ENCODE results near the gene BRIP1.

BRIP1 gene

GRCh38 chr17:61783556-61784304, 79.6 kb downstream of the BRIP1 start:
- no peaks in the 10 kb centered on the region for H4K20me1 ChIP-seq (ENCODE audit: insufficient read depth)
- no peak overlapping the region for H3K27ac ChIP-seq
- no peak overlapping the region for H3K4me2 ChIP-seq
- no peaks in the 10 kb centered on the region for H3K79me2 ChIP-seq (ENCODE audit: insufficient read depth, low read depth)
- H3K9ac ChIP-seq, result no peak overlapping the region
- no peak for TF ChIP-seq CTCF (conservative IDR thresholded peaks at IDR 0.05; ENCODE audit: low read depth, low read length)
- H3K4me3 ChIP-seq (IDR thresholded peaks at IDR 0.05; ENCODE audit: insufficient read depth, low read depth, low read length), result no peak overlapping the region
- H3K27me3 ChIP-seq (ENCODE audit: insufficient read depth, low read depth), result no peaks in the 10 kb centered on the region
- no peaks in the 10 kb centered on the region for H3K4me1 ChIP-seq (ENCODE audit: low read depth, poor library complexity, severe bottlenecking)
- no peak overlapping the region for H2AFZ ChIP-seq (ENCODE audit: low read depth)
- no peaks in the 10 kb centered on the region for H3K36me3 ChIP-seq (ENCODE audit: insufficient read depth)

- Histone ChIP-seq H2AFZ (ENCODE audit: low read depth) (no peak overlapping the region), H3K27me3 (ENCODE audit: insufficient read depth, low read depth) (no peaks in the 10 kb centered on the region), H3K4me3 (IDR thresholded peaks at IDR 0.05; ENCODE audit: insufficient read depth, low read depth, low read length) (no peak overlapping the region), H3K4me2 (no peak overlapping the region), H3K27ac (no peak overlapping the region), H3K79me2 (ENCODE audit: insufficient read depth, low read depth) (no peaks in the 10 kb centered on the region), H3K4me1 (ENCODE audit: low read depth, poor library complexity, severe bottlenecking) (no peaks in the 10 kb centered on the region), H3K9ac (no peak overlapping the region), H3K36me3 (ENCODE audit: insufficient read depth) (no peaks in the 10 kb centered on the region), H4K20me1 (ENCODE audit: insufficient read depth) (no peaks in the 10 kb centered on the region)
- no peak for TF ChIP-seq CTCF (conservative IDR thresholded peaks at IDR 0.05; ENCODE audit: low read depth, low read length)
Observed at GRCh38 chr17:61783120-61783519, 80.2 kb downstream of the BRIP1 start.

- H3K4me2 ChIP-seq, result no peak overlapping the region
- no peaks in the 10 kb centered on the region for H3K36me3 ChIP-seq (ENCODE audit: insufficient read depth)
- no peak overlapping the region for H3K9ac ChIP-seq
- H3K4me1 ChIP-seq (ENCODE audit: low read depth, poor library complexity, severe bottlenecking), result no peaks in the 10 kb centered on the region
- no peak overlapping the region for H3K27ac ChIP-seq
- H3K27me3 ChIP-seq (ENCODE audit: insufficient read depth, low read depth), result no peaks in the 10 kb centered on the region
- no peak overlapping the region for H2AFZ ChIP-seq (ENCODE audit: low read depth)
- no peaks in the 10 kb centered on the region for H3K79me2 ChIP-seq (ENCODE audit: insufficient read depth, low read depth)
- TF ChIP-seq CTCF (conservative IDR thresholded peaks at IDR 0.05; ENCODE audit: low read depth, low read length), result no peak
- H3K4me3 ChIP-seq (IDR thresholded peaks at IDR 0.05; ENCODE audit: insufficient read depth, low read depth, low read length), result no peak overlapping the region
- H4K20me1 ChIP-seq (ENCODE audit: insufficient read depth), result no peaks in the 10 kb centered on the region
Observed at GRCh38 chr17:61782683-61783082, 80.6 kb downstream of the BRIP1 start.

- H2AFZ ChIP-seq (ENCODE audit: low read depth), result no peak overlapping the region
- H3K27me3 ChIP-seq (ENCODE audit: insufficient read depth, low read depth), result no peaks in the 10 kb centered on the region
- no peaks in the 10 kb centered on the region for H3K36me3 ChIP-seq (ENCODE audit: insufficient read depth)
- H3K4me2 ChIP-seq, result no peak overlapping the region
- no peaks in the 10 kb centered on the region for H4K20me1 ChIP-seq (ENCODE audit: insufficient read depth)
- H3K9ac ChIP-seq, result no peak overlapping the region
- H3K27ac ChIP-seq, result no peak overlapping the region
- H3K4me3 ChIP-seq (IDR thresholded peaks at IDR 0.05; ENCODE audit: insufficient read depth, low read depth, low read length), result no peak overlapping the region
- no peak for TF ChIP-seq CTCF (conservative IDR thresholded peaks at IDR 0.05; ENCODE audit: low read depth, low read length)
- H3K79me2 ChIP-seq (ENCODE audit: insufficient read depth, low read depth), result no peaks in the 10 kb centered on the region
- H3K4me1 ChIP-seq (ENCODE audit: low read depth, poor library complexity, severe bottlenecking), result no peaks in the 10 kb centered on the region
Observed at GRCh38 chr17:61775364-61775763, 88.0 kb downstream of the BRIP1 start.

Measured in KMS-11 (cell line).